K562 (cell line): ENCODE results near the gene CACNA1C.

ENCODE experiments used
- HDAC2 ChIP-seq: fragments of 450-650 bp; IDR thresholded peaks from 2 replicates; pipeline ENCODE4 v1.6.1; 2016; ENCODE audit warnings: mild to moderate bottlenecking
- MYNN ChIP-seq, 2 experiments: sonication (generic); formaldehyde crosslinking in 1 of 2; IDR thresholded peaks; 2 replicates each; pipeline versions ENCODE4 v1.5.0 to v1.6.1; 2016 to 2020; ENCODE audit warnings: antibody characterized with exemption in 1 of 2, missing genetic modification reagents in 1 of 2
- NELFE ChIP-seq: IDR thresholded peaks from 2 replicates; pipeline ENCODE4 v1.6.1; 2011; ENCODE audit warnings: mild to moderate bottlenecking; ENCODE audit not compliant: insufficient read depth, insufficient read length
- RAD21 ChIP-seq, 2 experiments: fragments of 250-450 bp in 1 of 2; fragments of 450-650 bp in 1 of 2; sonication (Bioruptor Pico) in 1 of 2; formaldehyde crosslinking in 1 of 2; IDR thresholded peaks in 1 of 2; conservative IDR thresholded peaks in 1 of 2; 2 replicates each; pipeline versions ENCODE4 v1.4.0 to v1.8.0; 2020 to 2022; ENCODE audit warnings: mild to moderate bottlenecking in 2 of 2, moderate library complexity in 1 of 2
- RFX5 ChIP-seq: IDR thresholded peaks from 2 replicates; pipeline ENCODE4 v1.6.1; 2011; ENCODE audit warnings: low read depth, mild to moderate bottlenecking, improper control_type of control experiment, low read length
- ZEB2 ChIP-seq: fragments of 450-650 bp; IDR thresholded peaks from 2 replicates; pipeline ENCODE4 v1.6.1; 2016
- ZNF77 ChIP-seq: fragments of 250-450 bp; sonication (Bioruptor Pico); IDR thresholded peaks from 2 replicates; pipeline ENCODE4 v1.5.0; 2020
- TF ChIP-seq, protein P1 (sequence below): conservative IDR thresholded peaks from 2 replicates; pipeline ENCODE4 v1.6.1; 2011; ENCODE audit warnings: low read depth, mild to moderate bottlenecking, low read length; ENCODE audit not compliant: control insufficient read depth
- TF ChIP-seq, protein P2 (sequence below): fragments of 200-800 bp; sonication (Bioruptor generic); IDR thresholded peaks from 2 replicates; pipeline ENCODE4 v1.6.1; 2016; ENCODE audit warnings: missing genetic modification characterization, missing compliant biosample characterization
- TF ChIP-seq, protein P3 (sequence below): sonication (generic); formaldehyde crosslinking; IDR thresholded peaks from 2 replicates; pipeline ENCODE4 v1.8.1; 2023; ENCODE audit warnings: mild to moderate bottlenecking, missing genetic modification reagents
- TF ChIP-seq, protein P4 (sequence below): sonication (generic); formaldehyde crosslinking; IDR thresholded peaks from 2 replicates; pipeline ENCODE4 v1.8.0; 2022; ENCODE audit warnings: missing genetic modification reagents, mild to moderate bottlenecking, borderline replicate concordance

DNA sequence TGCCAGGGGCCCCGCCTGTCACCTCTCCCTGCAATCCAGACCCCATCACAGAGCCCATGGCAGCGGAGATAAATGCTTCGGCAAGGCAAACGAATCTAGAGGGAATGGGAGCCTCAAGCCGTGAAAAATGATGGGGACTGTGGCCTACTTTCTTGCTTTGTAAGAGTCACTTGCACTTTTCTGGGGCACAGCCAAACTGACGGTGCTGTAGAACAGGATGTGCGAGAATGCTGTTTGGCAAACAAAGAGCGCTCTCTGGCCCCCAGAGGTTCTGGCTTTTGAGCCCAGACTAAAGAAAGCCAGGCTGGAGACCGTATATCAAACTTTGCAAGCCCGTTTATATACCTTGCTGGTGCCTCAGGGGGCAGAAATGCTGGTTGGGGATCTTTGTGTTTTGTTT lies 108.7 kb downstream of the CACNA1C start:
- no peak for TF ChIP-seq MYNN (IDR thresholded peaks at IDR 0.05)
- TF ChIP-seq MYNN (CRISPR knock-in tag; IDR thresholded peaks at IDR 0.05): no peak
- TF ChIP-seq, protein P1, sequence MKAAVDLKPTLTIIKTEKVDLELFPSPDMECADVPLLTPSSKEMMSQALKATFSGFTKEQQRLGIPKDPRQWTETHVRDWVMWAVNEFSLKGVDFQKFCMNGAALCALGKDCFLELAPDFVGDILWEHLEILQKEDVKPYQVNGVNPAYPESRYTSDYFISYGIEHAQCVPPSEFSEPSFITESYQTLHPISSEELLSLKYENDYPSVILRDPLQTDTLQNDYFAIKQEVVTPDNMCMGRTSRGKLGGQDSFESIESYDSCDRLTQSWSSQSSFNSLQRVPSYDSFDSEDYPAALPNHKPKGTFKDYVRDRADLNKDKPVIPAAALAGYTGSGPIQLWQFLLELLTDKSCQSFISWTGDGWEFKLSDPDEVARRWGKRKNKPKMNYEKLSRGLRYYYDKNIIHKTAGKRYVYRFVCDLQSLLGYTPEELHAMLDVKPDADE: no peak
- no peak for TF ChIP-seq ZNF77 (CRISPR knock-in tag)
- TF ChIP-seq ZEB2: no peak
- TF ChIP-seq, protein P2, sequence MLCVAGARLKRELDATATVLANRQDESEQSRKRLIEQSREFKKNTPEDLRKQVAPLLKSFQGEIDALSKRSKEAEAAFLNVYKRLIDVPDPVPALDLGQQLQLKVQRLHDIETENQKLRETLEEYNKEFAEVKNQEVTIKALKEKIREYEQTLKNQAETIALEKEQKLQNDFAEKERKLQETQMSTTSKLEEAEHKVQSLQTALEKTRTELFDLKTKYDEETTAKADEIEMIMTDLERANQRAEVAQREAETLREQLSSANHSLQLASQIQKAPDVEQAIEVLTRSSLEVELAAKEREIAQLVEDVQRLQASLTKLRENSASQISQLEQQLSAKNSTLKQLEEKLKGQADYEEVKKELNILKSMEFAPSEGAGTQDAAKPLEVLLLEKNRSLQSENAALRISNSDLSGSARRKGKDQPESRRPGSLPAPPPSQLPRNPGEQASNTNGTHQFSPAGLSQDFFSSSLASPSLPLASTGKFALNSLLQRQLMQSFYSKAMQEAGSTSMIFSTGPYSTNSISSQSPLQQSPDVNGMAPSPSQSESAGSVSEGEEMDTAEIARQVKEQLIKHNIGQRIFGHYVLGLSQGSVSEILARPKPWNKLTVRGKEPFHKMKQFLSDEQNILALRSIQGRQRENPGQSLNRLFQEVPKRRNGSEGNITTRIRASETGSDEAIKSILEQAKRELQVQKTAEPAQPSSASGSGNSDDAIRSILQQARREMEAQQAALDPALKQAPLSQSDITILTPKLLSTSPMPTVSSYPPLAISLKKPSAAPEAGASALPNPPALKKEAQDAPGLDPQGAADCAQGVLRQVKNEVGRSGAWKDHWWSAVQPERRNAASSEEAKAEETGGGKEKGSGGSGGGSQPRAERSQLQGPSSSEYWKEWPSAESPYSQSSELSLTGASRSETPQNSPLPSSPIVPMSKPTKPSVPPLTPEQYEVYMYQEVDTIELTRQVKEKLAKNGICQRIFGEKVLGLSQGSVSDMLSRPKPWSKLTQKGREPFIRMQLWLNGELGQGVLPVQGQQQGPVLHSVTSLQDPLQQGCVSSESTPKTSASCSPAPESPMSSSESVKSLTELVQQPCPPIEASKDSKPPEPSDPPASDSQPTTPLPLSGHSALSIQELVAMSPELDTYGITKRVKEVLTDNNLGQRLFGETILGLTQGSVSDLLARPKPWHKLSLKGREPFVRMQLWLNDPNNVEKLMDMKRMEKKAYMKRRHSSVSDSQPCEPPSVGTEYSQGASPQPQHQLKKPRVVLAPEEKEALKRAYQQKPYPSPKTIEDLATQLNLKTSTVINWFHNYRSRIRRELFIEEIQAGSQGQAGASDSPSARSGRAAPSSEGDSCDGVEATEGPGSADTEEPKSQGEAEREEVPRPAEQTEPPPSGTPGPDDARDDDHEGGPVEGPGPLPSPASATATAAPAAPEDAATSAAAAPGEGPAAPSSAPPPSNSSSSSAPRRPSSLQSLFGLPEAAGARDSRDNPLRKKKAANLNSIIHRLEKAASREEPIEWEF (CRISPR knock-in tag): no peak
- no peak for TF ChIP-seq RAD21 (CRISPR knock-in tag; conservative IDR thresholded peaks at IDR 0.05 in 1 of 2, IDR thresholded peaks at IDR 0.05 in 1 of 2)
- TF ChIP-seq RFX5: no peak
- no peak for TF ChIP-seq NELFE
- TF ChIP-seq, protein P3, sequence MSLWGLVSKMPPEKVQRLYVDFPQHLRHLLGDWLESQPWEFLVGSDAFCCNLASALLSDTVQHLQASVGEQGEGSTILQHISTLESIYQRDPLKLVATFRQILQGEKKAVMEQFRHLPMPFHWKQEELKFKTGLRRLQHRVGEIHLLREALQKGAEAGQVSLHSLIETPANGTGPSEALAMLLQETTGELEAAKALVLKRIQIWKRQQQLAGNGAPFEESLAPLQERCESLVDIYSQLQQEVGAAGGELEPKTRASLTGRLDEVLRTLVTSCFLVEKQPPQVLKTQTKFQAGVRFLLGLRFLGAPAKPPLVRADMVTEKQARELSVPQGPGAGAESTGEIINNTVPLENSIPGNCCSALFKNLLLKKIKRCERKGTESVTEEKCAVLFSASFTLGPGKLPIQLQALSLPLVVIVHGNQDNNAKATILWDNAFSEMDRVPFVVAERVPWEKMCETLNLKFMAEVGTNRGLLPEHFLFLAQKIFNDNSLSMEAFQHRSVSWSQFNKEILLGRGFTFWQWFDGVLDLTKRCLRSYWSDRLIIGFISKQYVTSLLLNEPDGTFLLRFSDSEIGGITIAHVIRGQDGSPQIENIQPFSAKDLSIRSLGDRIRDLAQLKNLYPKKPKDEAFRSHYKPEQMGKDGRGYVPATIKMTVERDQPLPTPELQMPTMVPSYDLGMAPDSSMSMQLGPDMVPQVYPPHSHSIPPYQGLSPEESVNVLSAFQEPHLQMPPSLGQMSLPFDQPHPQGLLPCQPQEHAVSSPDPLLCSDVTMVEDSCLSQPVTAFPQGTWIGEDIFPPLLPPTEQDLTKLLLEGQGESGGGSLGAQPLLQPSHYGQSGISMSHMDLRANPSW: no peak
- TF ChIP-seq, protein P4, sequence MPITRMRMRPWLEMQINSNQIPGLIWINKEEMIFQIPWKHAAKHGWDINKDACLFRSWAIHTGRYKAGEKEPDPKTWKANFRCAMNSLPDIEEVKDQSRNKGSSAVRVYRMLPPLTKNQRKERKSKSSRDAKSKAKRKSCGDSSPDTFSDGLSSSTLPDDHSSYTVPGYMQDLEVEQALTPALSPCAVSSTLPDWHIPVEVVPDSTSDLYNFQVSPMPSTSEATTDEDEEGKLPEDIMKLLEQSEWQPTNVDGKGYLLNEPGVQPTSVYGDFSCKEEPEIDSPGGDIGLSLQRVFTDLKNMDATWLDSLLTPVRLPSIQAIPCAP (CRISPR knock-in tag): no peak
- no peak for TF ChIP-seq HDAC2
